Sigmoid colon (tissue), 7 donors: Measurements from ENCODE around the gene LMBR1. TPM values are rescaled to one million over a fixed set of nuclear protein-coding genes. Genes with fewer than 3 reads are reported as not detected.
"Not testable (repeated sequence)": the region's sequence is repeated elsewhere in the genome, so short reads cannot be mapped to it uniquely, and the experiment has no call there.

Experiments
- DNase-seq: peaks from one replicate; pipeline ENCODE4 v3.0.0-alpha.2; 2019
- H3K27ac ChIP-seq, 4 donors: fragments of 200-600 bp; sonication (generic); one replicate each; pipeline ENCODE4 v1.5.1; 2016 to 2019; ENCODE audit warnings: mild to moderate bottlenecking in 1 of 4
- H3K27me3 ChIP-seq, 3 donors: fragments of 200-600 bp; sonication (generic); one replicate each; pipeline ENCODE4 v1.5.1; 2019; ENCODE audit warnings: mild to moderate bottlenecking in 1 of 3
- H3K36me3 ChIP-seq, 4 donors: fragments of 200-600 bp; sonication (generic); one replicate each; pipeline ENCODE4 v1.5.1; 2016 to 2019
- H3K4me1 ChIP-seq, 4 donors: fragments of 200-600 bp; sonication (generic); one replicate each; pipeline ENCODE4 v1.5.1; 2017 to 2019
- H3K4me3 ChIP-seq, 4 donors: fragments of 200-600 bp; sonication (generic); one replicate each; pipeline ENCODE4 v1.5.1; 2017 to 2019; ENCODE audit warnings: mild to moderate bottlenecking in 2 of 4, moderate library complexity in 1 of 4
- H3K9me3 ChIP-seq, 4 donors: fragments of 200-600 bp in 3 of 4; sonication (generic) in 3 of 4; one replicate each; pipeline versions ENCODE4 v1.5.1 to v1.6.1; 2013 to 2019
- CTCF ChIP-seq, 4 experiments: fragments of 450-650 bp in 3 of 4; fragments of 200-600 bp in 1 of 4; IDR thresholded peaks; one replicate each; pipeline ENCODE4 v1.5.1; 2016 to 2019; ENCODE audit warnings: antibody characterized with exemption in 4 of 4, mild to moderate bottlenecking in 3 of 4, moderate library complexity in 2 of 4
- EP300 ChIP-seq, 4 donors: sonication (generic); formaldehyde crosslinking; IDR thresholded peaks; one replicate each; pipeline ENCODE4 v1.6.1; 2017; ENCODE audit warnings: antibody characterized with exemption in 4 of 4
- POLR2A ChIP-seq, 2 donors: fragments of 450-650 bp; IDR thresholded peaks; one replicate each; pipeline ENCODE4 v1.6.1; 2016; ENCODE audit warnings: antibody characterized with exemption in 2 of 2, mild to moderate bottlenecking in 2 of 2, moderate library complexity in 2 of 2
- POLR2AphosphoS5 ChIP-seq, 4 donors: sonication (generic); formaldehyde crosslinking; IDR thresholded peaks; one replicate each; pipeline ENCODE4 v1.6.1; 2017; ENCODE audit warnings: antibody characterized with exemption in 4 of 4
- WGBS, 2 donors: extraction: QIAGEN DNeasy Blood & Tissue Kit; methylation state at CpG; one replicate each; pipeline ENCODE4 v1.1.7; 2013; 5-methylcytosine and 5-hydroxymethylcytosine counted together
- intact Hi-C: fragments of 100-400 bp; cut with DNase I; formaldehyde crosslinking; loops from one replicate; pipeline ENCODE4 v1.15.1; 2023
- polyA plus RNA-seq, 3 donors: library from polyadenylated mRNA; stranded (reverse); fragments of 200-250 nt; gene quantifications; one replicate each; pipeline ENCODE4 v1.2.3, GENCODE V29; 2013
- total RNA-seq, 4 donors: library from RNA; depleted of rRNA; stranded (reverse); fragments of >200 nt; gene quantifications; one replicate each; pipeline ENCODE4 v1.1.0, GENCODE V29; 2016
- donor health status: healthy with polysubstance abuse.
- donor health status: Bipolar disorder and iron deficiency.
- donor health status: healthy.

Gene LMBR1
- total and polyA plus RNA-seq, 7 donors: 2.5 to 60.9 (median 43.9) TPM

DNA sequence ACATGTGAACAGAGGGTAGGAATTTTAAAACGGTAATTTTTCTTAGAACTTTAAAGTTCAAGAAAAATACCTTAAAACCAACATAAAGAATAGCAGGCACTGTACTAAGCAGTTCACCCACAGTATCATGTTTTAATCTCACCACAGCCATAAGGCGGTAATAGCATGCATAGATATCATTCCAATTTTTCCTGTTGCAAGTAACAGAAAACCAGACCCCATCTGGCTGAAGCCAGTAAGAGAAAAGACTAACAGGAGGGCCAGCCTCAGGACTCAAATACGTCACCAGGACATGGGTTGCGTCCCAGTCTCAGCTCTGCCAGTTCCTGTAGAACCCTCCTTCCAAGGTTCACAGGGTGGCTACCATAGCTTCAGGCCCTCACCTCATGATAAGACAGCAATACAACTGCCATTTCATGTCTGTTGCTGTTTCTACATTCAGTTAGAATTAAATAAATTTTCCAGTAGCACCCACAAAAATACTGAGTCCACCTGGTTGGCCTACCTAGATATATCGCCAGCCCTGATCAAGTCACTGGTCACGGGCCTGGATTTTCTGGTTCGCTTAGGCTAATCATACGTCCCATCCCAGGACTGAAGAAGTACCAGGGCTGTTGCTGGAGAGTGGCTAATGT lies 254.4 kb downstream of the LMBR1 start:
- WGBS, 2 donors: 97 to 98% methylated on average over 8 of the region's 8 CpGs
- H3K4me1 ChIP-seq: peaks cover 0 to 16% (median 15%) of the 10 kb centered on the region in 4 donors
- no peak for DNase-seq
- TF ChIP-seq CTCF (IDR thresholded peaks at IDR 0.05): no peak
- TF ChIP-seq POLR2A (IDR thresholded peaks at IDR 0.05): no peak
- TF ChIP-seq EP300 (IDR thresholded peaks at IDR 0.05): no peak
- TF ChIP-seq POLR2AphosphoS5 (IDR thresholded peaks at IDR 0.05): no peak
- no peak overlapping the region for H3K27ac ChIP-seq
- H3K36me3 ChIP-seq: no peaks in the 10 kb centered on the region
- H3K27me3 ChIP-seq: peaks cover 0 to 7% (median 0%) of the 10 kb centered on the region in 3 donors
- H3K4me3 ChIP-seq: no peak overlapping the region
- intact Hi-C loops: no loop called here
- no peaks in the 10 kb centered on the region for H3K9me3 ChIP-seq

GRCh38 chr7:156637093-156637492 lies 255.9 kb downstream of the LMBR1 start:
- H3K27ac ChIP-seq, intact Hi-C loops, H3K36me3 ChIP-seq, H3K4me3 ChIP-seq, H3K9me3 ChIP-seq, DNase-seq, H3K27me3 ChIP-seq: not testable (repeated sequence)
- peaks cover 0 to 16% (median 15%) of the 10 kb centered on the region in 4 donors for H3K4me1 ChIP-seq
- WGBS, 2 donors: 97% methylated on average over 7 of the region's 7 CpGs

GRCh38 chr7:156635529-156636385 lies 257.2 kb downstream of the LMBR1 start:
- 88 to 93% methylated on average over 7 of the region's 7 CpGs for WGBS, 2 donors

GRCh38 chr7:156634117-156634516 lies 258.9 kb downstream of the LMBR1 start:
- no peak overlapping the region for H3K27ac ChIP-seq
- H3K4me1 ChIP-seq: no peaks in the 10 kb centered on the region
- peaks cover 0 to 2% (median 0%) of the 10 kb centered on the region in 4 donors for H3K9me3 ChIP-seq
- no peaks in the 10 kb centered on the region for H3K27me3 ChIP-seq
- no peaks in the 10 kb centered on the region for H3K36me3 ChIP-seq
- DNase-seq: no peak
- intact Hi-C loops: no loop called here
- 46 to 75% methylated on average over 3 of the region's 3 CpGs for WGBS, 2 donors
- TF ChIP-seq POLR2A (IDR thresholded peaks at IDR 0.05) (no peak), POLR2AphosphoS5 (IDR thresholded peaks at IDR 0.05) (no peak), EP300 (IDR thresholded peaks at IDR 0.05) (no peak), CTCF (IDR thresholded peaks at IDR 0.05) (no peak)
- no peak overlapping the region for H3K4me3 ChIP-seq

More at GRCh38 chr7:156635529-156636385, 257.2 kb downstream of the LMBR1 start:
- H3K36me3 ChIP-seq: no peaks in the 10 kb centered on the region
- intact Hi-C loops: no loop called here
- peaks cover 0 to 12% (median 10%) of the 10 kb centered on the region in 4 donors for H3K4me1 ChIP-seq
- peaks cover 0 to 4% (median 0%) of the 10 kb centered on the region in 3 donors for H3K27me3 ChIP-seq
- no peaks in the 10 kb centered on the region for H3K9me3 ChIP-seq
- TF ChIP-seq POLR2AphosphoS5 (IDR thresholded peaks at IDR 0.05) (no peak), CTCF (IDR thresholded peaks at IDR 0.05) (no peak), EP300 (IDR thresholded peaks at IDR 0.05) (no peak), POLR2A (IDR thresholded peaks at IDR 0.05) (no peak)
- H3K4me3 ChIP-seq: no peak overlapping the region
- H3K27ac ChIP-seq: no peak overlapping the region
- no peak for DNase-seq

DNA sequence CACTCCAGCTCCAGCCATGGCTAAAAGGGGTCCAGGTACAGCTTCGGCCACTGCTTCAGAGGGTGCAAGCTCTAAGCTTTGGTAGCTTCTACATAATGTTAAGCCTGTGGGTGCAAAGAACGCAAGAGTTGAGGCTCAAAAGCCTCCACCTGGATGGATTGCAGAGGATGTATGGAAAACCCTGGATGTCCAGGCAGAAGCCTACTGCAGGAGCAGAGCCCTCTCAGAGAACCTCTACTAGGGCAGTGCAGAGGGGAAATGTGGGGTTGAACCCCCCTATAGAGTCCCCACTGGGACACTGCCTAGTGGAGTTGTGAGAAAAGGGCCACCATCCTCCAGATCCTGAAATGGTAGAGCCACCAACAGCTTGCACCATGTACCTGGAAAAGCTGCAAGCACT lies 263.1 kb downstream of the LMBR1 start:
- Histone ChIP-seq H3K27me3 (no peaks in the 10 kb centered on the region), H3K27ac (no peak overlapping the region), H3K9me3 (peaks cover 0 to 7% (median 5%) of the 10 kb centered on the region in 4 donors), H3K4me1 (no peaks in the 10 kb centered on the region), H3K36me3 (no peaks in the 10 kb centered on the region), H3K4me3 (no peak overlapping the region)
- no peak for TF ChIP-seq CTCF (IDR thresholded peaks at IDR 0.05)
- no peak for TF ChIP-seq POLR2AphosphoS5 (IDR thresholded peaks at IDR 0.05)
- TF ChIP-seq EP300 (IDR thresholded peaks at IDR 0.05): no peak
- no peak for TF ChIP-seq POLR2A (IDR thresholded peaks at IDR 0.05)
- DNase-seq: no peak
- intact Hi-C loops: no loop called here
- 93 to 95% methylated on average over 2 of the region's 2 CpGs for WGBS, 2 donors
